Neural crest cell (in vitro differentiated cells): ENCODE measurements around the gene AUTS2. TPM values are rescaled to one million over a fixed set of nuclear protein-coding genes. Genes with fewer than 3 reads are reported as not detected.

Source experiments
- DNase-seq: peaks from one replicate; pipeline ENCODE4 v3.0.0; 2021; ENCODE audit warnings: low read depth, mixed read lengths, low spot score
- H3K27ac Mint-ChIP-seq: one replicate; pipeline ENCODE4 v1.8.0; 2021; ENCODE audit warnings: mild to moderate bottlenecking, mixed read lengths; ENCODE audit not compliant: unreplicated experiment
- H3K27me3 Mint-ChIP-seq: 2 replicates; pipeline ENCODE4 v1.8.0; 2021; ENCODE audit warnings: low read depth, mild to moderate bottlenecking, mixed read lengths
- H3K36me3 Mint-ChIP-seq: 2 replicates; pipeline ENCODE4 v1.8.0; 2021; ENCODE audit warnings: low read depth, mild to moderate bottlenecking, mixed read lengths
- H3K4me1 Mint-ChIP-seq: 2 replicates; pipeline ENCODE4 v1.8.0; 2021; ENCODE audit warnings: mixed read lengths
- H3K4me3 Mint-ChIP-seq: one replicate; pipeline ENCODE4 v1.8.0; 2021; ENCODE audit warnings: mild to moderate bottlenecking, mixed read lengths
- H3K9me3 Mint-ChIP-seq: 2 replicates; pipeline ENCODE4 v1.8.0; 2021; ENCODE audit warnings: mixed read lengths
- total RNA-seq: library from RNA; stranded (reverse); gene quantifications from 2 replicates; pipeline ENCODE4 v1.2.1, GENCODE V29; 2021
- TF ChIP-seq, protein P1 (sequence below): fragments of 200-600 bp; sonication (generic); conservative IDR thresholded peaks from 2 replicates; pipeline ENCODE4 v1.5.0; 2021; ENCODE audit warnings: antibody characterized with exemption, mild to moderate bottlenecking

The AUTS2 gene
- total RNA-seq, 1 donor from 2014 or later = 152 TPM

DNA sequence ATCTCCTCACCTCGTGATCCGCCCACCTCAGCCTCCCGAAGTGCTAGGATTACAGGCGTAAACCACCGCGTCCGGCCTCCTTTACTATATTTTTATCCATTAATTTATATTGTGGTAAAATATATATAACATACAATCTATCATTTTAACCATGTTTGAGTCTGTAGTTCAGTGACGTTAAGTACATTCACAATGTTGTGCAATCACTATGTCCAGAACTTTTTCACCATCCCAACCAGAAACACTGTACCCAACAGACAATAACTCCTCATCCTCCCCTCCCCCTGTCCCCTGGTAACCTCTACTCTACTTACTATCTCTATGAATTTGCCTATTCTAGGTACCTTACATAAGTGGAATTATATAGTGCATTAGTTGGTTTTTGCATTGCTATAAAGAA lies 1236.1 kb downstream of the AUTS2 start:
- Mint-ChIP-seq H3K36me3 (peaks cover 2% of the 10 kb centered on the region), H3K9me3 (peaks cover 7% of the 10 kb centered on the region), H3K27me3 (no peaks in the 10 kb centered on the region), H3K27ac (no peak overlapping the region), H3K4me1 (peaks cover 9% of the 10 kb centered on the region), H3K4me3 (no peak overlapping the region)
- DNase-seq = no peak
- TF ChIP-seq, protein P1, sequence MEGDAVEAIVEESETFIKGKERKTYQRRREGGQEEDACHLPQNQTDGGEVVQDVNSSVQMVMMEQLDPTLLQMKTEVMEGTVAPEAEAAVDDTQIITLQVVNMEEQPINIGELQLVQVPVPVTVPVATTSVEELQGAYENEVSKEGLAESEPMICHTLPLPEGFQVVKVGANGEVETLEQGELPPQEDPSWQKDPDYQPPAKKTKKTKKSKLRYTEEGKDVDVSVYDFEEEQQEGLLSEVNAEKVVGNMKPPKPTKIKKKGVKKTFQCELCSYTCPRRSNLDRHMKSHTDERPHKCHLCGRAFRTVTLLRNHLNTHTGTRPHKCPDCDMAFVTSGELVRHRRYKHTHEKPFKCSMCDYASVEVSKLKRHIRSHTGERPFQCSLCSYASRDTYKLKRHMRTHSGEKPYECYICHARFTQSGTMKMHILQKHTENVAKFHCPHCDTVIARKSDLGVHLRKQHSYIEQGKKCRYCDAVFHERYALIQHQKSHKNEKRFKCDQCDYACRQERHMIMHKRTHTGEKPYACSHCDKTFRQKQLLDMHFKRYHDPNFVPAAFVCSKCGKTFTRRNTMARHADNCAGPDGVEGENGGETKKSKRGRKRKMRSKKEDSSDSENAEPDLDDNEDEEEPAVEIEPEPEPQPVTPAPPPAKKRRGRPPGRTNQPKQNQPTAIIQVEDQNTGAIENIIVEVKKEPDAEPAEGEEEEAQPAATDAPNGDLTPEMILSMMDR = no peak

DNA sequence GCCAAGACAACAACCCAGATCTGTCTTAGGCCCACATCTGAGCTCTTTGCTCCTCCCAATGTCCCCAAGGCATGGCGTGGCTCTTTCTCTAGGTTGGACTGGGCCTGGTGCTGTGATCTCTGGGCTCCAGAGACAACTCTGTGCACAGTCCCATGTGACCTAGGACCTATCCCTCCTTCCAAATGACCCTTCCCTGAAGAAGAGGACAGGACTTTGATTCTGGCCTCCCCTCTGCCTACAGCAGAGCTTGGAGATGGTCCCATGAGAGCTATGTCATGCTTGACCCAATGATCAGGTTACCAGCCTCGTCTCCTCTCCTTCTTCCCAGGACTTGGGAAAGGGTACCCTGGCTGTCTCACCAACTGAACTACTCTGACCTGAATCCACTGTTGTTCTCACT lies 1237.4 kb downstream of the AUTS2 start:
- TF ChIP-seq, protein P1 = no peak
- peaks cover 7% of the 10 kb centered on the region for H3K9me3 Mint-ChIP-seq
- DNase-seq = no peak
- peaks cover 3% of the 10 kb centered on the region for H3K36me3 Mint-ChIP-seq
- peaks cover under 1% of the 10 kb centered on the region for H3K27me3 Mint-ChIP-seq
- no peak overlapping the region for H3K4me3 Mint-ChIP-seq
- H3K4me1 Mint-ChIP-seq = peaks cover 5% of the 10 kb centered on the region
- no peak overlapping the region for H3K27ac Mint-ChIP-seq

DNA sequence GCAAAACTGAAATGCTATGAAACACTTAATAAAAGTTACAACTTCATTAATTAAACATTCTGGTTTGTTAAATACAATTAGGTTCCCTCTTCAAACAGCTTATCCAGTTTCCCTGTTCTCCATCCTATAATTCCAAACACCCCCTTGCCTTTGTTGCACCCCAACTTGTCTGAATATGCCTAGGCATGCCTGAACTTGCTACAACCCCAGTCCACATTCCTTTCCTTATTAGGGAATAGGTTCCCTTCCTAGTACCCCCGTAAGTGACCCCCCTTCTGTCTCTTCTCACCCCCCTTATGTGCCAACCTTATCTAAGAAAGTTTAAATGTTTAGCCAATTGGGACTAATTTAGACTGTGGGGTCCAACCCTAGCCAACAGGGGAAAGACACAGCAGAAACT lies 1238.0 kb downstream of the AUTS2 start:
- H3K27ac Mint-ChIP-seq = no peak overlapping the region
- no peak for DNase-seq
- peaks cover 7% of the 10 kb centered on the region for H3K9me3 Mint-ChIP-seq
- peaks cover 5% of the 10 kb centered on the region for H3K4me1 Mint-ChIP-seq
- peaks cover 2% of the 10 kb centered on the region for H3K27me3 Mint-ChIP-seq
- H3K36me3 Mint-ChIP-seq = peaks cover 3% of the 10 kb centered on the region
- TF ChIP-seq, protein P1 = no peak
- H3K4me3 Mint-ChIP-seq = no peak overlapping the region

DNA sequence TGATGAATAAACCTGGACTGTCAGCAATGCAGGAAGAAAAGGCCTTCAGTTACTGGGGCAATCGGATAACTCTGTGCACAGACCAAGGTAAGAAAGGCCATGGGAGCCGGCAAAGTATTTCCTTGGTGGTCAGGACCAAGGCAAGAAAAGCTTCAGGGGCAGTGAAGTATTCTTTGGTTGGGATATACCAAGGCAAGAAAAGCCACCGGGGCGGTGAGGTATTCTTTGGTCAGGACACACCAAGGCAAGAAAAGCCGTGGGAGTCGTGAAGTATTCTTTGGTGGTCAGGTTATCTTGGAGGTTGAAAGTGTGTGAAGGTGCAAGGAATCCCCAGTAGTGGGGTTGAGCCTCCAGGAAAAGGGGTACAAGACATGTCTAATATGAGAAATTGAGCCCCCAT lies 1238.7 kb downstream of the AUTS2 start:
- DNase-seq = no peak
- Mint-ChIP-seq H3K4me1 (peaks cover 5% of the 10 kb centered on the region), H3K27ac (no peak overlapping the region), H3K9me3 (peaks cover 7% of the 10 kb centered on the region), H3K4me3 (no peak overlapping the region), H3K36me3 (peaks cover 3% of the 10 kb centered on the region), H3K27me3 (peaks cover 2% of the 10 kb centered on the region)
- TF ChIP-seq, protein P1 = no peak

DNA sequence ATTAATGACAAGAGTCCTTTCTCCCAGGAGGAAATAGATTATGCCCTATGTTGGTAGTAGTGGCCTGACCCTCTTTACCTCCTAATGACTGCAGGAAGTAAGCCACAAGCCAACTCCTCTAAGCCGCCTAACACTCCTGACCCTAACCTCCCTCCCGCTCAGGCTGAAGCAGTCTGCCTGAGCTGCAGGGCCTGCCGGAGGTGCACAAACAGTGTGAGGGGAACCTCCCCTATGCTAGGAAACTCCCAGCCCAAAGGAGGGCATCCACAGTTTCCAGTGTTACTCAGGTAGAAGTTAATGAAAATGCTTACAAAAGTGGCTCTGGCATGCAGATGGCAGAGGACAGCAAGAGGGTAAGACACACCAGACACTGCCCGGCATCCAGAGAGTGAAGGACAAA lies 1239.3 kb downstream of the AUTS2 start:
- Mint-ChIP-seq H3K36me3 (peaks cover 3% of the 10 kb centered on the region), H3K9me3 (peaks cover 8% of the 10 kb centered on the region), H3K4me3 (no peak overlapping the region), H3K27ac (no peak overlapping the region), H3K27me3 (peaks cover 2% of the 10 kb centered on the region), H3K4me1 (peaks cover 5% of the 10 kb centered on the region)
- TF ChIP-seq, protein P1 = no peak
- no peak for DNase-seq
